ENCODE results near the gene TGFBR2. TPM values are rescaled to one million over a fixed set of nuclear protein-coding genes. Genes with fewer than 3 reads are reported as not detected.

TGFBR2 gene
- total RNA-seq, 1 experiment from 2014 or later, result 22.5 TPM

- BruUV-seq (replicated peaks), result no TSS peak
- Histone ChIP-seq H3K4me1 (ENCODE audit: control insufficient read depth in 1 of 2, insufficient read depth in 2 of 2, low read length in 2 of 2) (peaks cover 79 to 83% of the 10 kb centered on the region in 2 experiments), H3K27ac (ENCODE audit: low read depth, low read length) (peak overlapping the region; percentile 99), H2AFZ (ENCODE audit: low read depth, low read length, poor library complexity, severe bottlenecking) (no peak overlapping the region), H3K4me2 (ENCODE audit: low read length) (peak overlapping the region; percentile 85), H3K9me2 (ENCODE audit: insufficient read depth) (no peaks in the 10 kb centered on the region), H3K36me3 (ENCODE audit: control insufficient read depth in 1 of 2, insufficient read depth in 2 of 2, low read length in 2 of 2) (peaks cover 11 to 62% of the 10 kb centered on the region in 2 experiments; a peak in 3 of 4 replicates), H3K9ac (ENCODE audit: low read length) (peak overlapping the region; percentile 56), H3K4me3 (replicated peaks in 1 of 2; ENCODE audit: low read depth in 1 of 2, low read length in 2 of 2) (peak overlapping the region in 1 of 2 experiments; percentile 52; a peak in 2 of 4 replicates), H3K79me2 (ENCODE audit: insufficient read depth, low read length) (peaks cover 86% of the 10 kb centered on the region), H3K9me3 (ENCODE audit: control insufficient read depth in 1 of 2, insufficient read depth in 1 of 2, low read depth in 1 of 2, low read length in 2 of 2) (no peaks in the 10 kb centered on the region), H3K27me3 (ENCODE audit: insufficient read depth, low read length) (no peaks in the 10 kb centered on the region), H4K20me1 (ENCODE audit: insufficient read depth) (no peaks in the 10 kb centered on the region; the same call in none of the 2 replicates)
- RAD21 ChIA-PET (ENCODE audit: low non-redundant PET in 1 of 2, low total read pairs in 2 of 2, uncharacterized antibody in 2 of 2, unreplicated experiment in 2 of 2), result no interaction called here
- TF ChIP-seq SRF (IDR thresholded peaks at IDR 0.05; ENCODE audit: low read depth), result no peak
- TF ChIP-seq ELF1 (IDR thresholded peaks at IDR 0.05; ENCODE audit: borderline replicate concordance, low read depth), result no peak
- no peak for TF ChIP-seq TCF7L2 (IDR thresholded peaks at IDR 0.05; ENCODE audit: borderline replicate concordance, extremely low read depth, insufficient read depth, insufficient read length)
- TF ChIP-seq POLR2A (IDR thresholded peaks at IDR 0.05; ENCODE audit: borderline replicate concordance, extremely low read depth, insufficient read depth, insufficient read length), result no peak
- no peak for TF ChIP-seq EZH2 (IDR thresholded peaks at IDR 0.05)
- no peak for TF ChIP-seq YY1 (IDR thresholded peaks at IDR 0.05; ENCODE audit: extremely low read depth, insufficient replicate concordance, low read depth, low read length)
- ATAC-seq, result no peak
- CTCF ChIA-PET, result no interaction called here
- intact Hi-C loops (cut with micrococcal nuclease), result loop anchor here (5.0 kb wide), 1 partner anchor 51 kb away; the partner anchor contains the start of gene TGFBR2
- no peak for DNase-seq (ENCODE audit: low read depth, low spot score)
- POLR2A ChIA-PET, result interaction anchor here (1.3 kb wide), 1 partner anchor 41 kb away, joined by 4 read pairs; no protein-coding TSS in a partner anchor
These were observed 51.5 kb downstream of the TGFBR2 start for GRCh38 chr3:30657914-30658313.

- Histone ChIP-seq H3K36me3 (ENCODE audit: control insufficient read depth in 1 of 2, insufficient read depth in 2 of 2, low read length in 2 of 2) (peaks cover 11 to 62% of the 10 kb centered on the region in 2 experiments; a peak in 3 of 4 replicates), H3K4me2 (ENCODE audit: low read length) (peak overlapping the region; percentile 85), H3K4me3 (replicated peaks in 1 of 2; ENCODE audit: low read depth in 1 of 2, low read length in 2 of 2) (peak overlapping the region in 1 of 2 experiments; percentile 52; a peak in 2 of 4 replicates), H3K79me2 (ENCODE audit: insufficient read depth, low read length) (peaks cover 88% of the 10 kb centered on the region), H3K27ac (ENCODE audit: low read depth, low read length) (peak overlapping the region; percentile 99), H3K9ac (ENCODE audit: low read length) (peak overlapping the region; percentile 56), H3K27me3 (ENCODE audit: insufficient read depth, low read length) (no peaks in the 10 kb centered on the region), H3K9me3 (ENCODE audit: control insufficient read depth in 1 of 2, insufficient read depth in 1 of 2, low read depth in 1 of 2, low read length in 2 of 2) (no peaks in the 10 kb centered on the region), H3K9me2 (ENCODE audit: insufficient read depth) (no peaks in the 10 kb centered on the region), H2AFZ (ENCODE audit: low read depth, low read length, poor library complexity, severe bottlenecking) (no peak overlapping the region), H3K4me1 (ENCODE audit: control insufficient read depth in 1 of 2, insufficient read depth in 2 of 2, low read length in 2 of 2) (peaks cover 83 to 85% of the 10 kb centered on the region in 2 experiments), H4K20me1 (ENCODE audit: insufficient read depth) (no peaks in the 10 kb centered on the region; the same call in none of the 2 replicates)
- TF ChIP-seq RAD21 (IDR thresholded peaks at IDR 0.05; ENCODE audit: low read depth), result peak; percentile 16; the same call in 1 of the 2 replicates
- peak; percentile 32; the same call in 1 of the 2 replicates for TF ChIP-seq SP1 (IDR thresholded peaks at IDR 0.05; ENCODE audit: low read depth)
- no peak for TF ChIP-seq CTCF (IDR thresholded peaks at IDR 0.05 in 2 of 3, conservative IDR thresholded peaks at IDR 0.05 in 1 of 3; ENCODE audit: borderline replicate concordance in 1 of 3, insufficient read depth in 1 of 3, low read depth in 2 of 3, low read length in 2 of 3)
- no TSS peak for BruUV-seq (replicated peaks)
- ATAC-seq (peak; percentile 39), DNase-seq (ENCODE audit: low read depth, low spot score) (peak; percentile 13)
- ChIA-PET CTCF (interaction anchor here (1.2 kb wide), 1 partner anchor 29 kb away, joined by 3 read pairs; no protein-coding TSS in a partner anchor), POLR2A (interaction anchor here (1.2 to 1.3 kb wide), 2 partner anchors 30 to 42 kb away, joined by 3 to 4 read pairs; no protein-coding TSS in a partner anchor), RAD21 (ENCODE audit: low non-redundant PET in 1 of 2, low total read pairs in 2 of 2, uncharacterized antibody in 2 of 2, unreplicated experiment in 2 of 2) (interaction anchor here in 1 of 2 experiments (0.9 kb wide), 1 partner anchor 333 kb away, joined by 5 read pairs; no protein-coding TSS in a partner anchor)
- intact Hi-C loops (cut with micrococcal nuclease), result loop anchor here (5.0 kb wide), 1 partner anchor 51 kb away; the partner anchor contains the start of gene TGFBR2
These were observed 52.1 kb downstream of the TGFBR2 start for GRCh38 chr3:30658328-30659052.
